ENCODE data around the gene BMP10.

The BMP10 gene

DNA sequence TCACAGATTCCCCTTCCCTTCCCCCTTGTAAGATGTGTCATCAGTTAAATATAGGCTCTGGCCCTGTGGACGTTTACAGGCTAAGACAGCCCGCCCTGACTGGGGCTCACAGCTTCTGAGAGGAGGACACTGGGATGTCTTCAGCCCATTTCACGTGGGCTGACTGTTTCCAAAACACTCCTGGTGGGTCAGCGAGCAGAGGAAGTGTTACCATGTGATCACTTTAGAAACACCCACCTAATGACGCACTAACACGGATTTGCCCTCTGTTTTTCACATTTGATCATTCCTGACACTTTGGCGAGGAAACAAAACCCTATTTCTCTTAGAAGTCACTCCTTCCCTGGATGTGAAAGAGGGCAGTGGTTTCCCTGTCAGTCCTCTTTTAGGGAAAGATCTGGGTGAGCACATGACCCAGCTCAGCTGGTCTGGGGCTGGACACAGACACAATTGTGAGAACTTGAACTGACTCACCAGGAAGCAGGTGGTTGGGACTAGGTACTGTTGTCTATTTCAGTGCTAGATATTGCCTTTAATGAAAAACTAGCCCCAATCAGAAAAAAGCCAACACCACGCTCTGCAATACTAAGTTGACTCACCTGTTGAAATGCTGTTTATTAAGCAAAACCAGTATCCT is 38.8 kb downstream of the BMP10 start:
- no peak overlapping the region for H3K9ac ChIP-seq (ENCODE audit: low read depth, low read length, poor library complexity)
- H4K91ac ChIP-seq (ENCODE audit: low read depth, low read length, poor library complexity): no peak overlapping the region
- H3K36me3 ChIP-seq (replicated peaks in 1 of 2; ENCODE audit: control insufficient read depth in 2 of 2, insufficient read depth in 2 of 2, low read length in 2 of 2): no peaks in the 10 kb centered on the region
- H3K18ac ChIP-seq (ENCODE audit: low read length): no peak overlapping the region
- H2AFZ ChIP-seq (ENCODE audit: low read length): peak overlapping the region; percentile 21
- no peak overlapping the region for H2AK5ac ChIP-seq (ENCODE audit: low read depth, low read length)
- H2BK120ac ChIP-seq (ENCODE audit: low read depth, low read length): no peak overlapping the region
- no peak overlapping the region for H3K4me2 ChIP-seq (ENCODE audit: insufficient read depth, low read length, poor library complexity, severe bottlenecking)
- H3K27me3 ChIP-seq (ENCODE audit: control insufficient read depth in 3 of 3, insufficient read depth in 3 of 3, low read depth in 1 of 3, low read length in 3 of 3): no peaks in the 10 kb centered on the region
- no peak overlapping the region for H2BK12ac ChIP-seq (ENCODE audit: low read length)
- no peaks in the 10 kb centered on the region for H3K4me1 ChIP-seq (ENCODE audit: control insufficient read depth in 2 of 2, insufficient read depth in 1 of 2, low read depth in 1 of 2, low read length in 2 of 2)
- H3K9me3 ChIP-seq (replicated peaks in 1 of 2; ENCODE audit: control insufficient read depth in 2 of 2, insufficient read depth in 1 of 2, low read depth in 1 of 2, low read length in 2 of 2): no peaks in the 10 kb centered on the region
- no peak for DNase-seq (ENCODE audit: low spot score)
- no peak overlapping the region for H3K4ac ChIP-seq (ENCODE audit: low read length)
- no peaks in the 10 kb centered on the region for H3K79me1 ChIP-seq (ENCODE audit: low read depth, low read length)
- WGBS, 2 donors (ENCODE audit: extremely low coverage in 2 of 2, insufficient read length in 2 of 2, insufficient replicate concordance in 1 of 2): no CpG with 5 or more reads among the region's 8 CpGs
- no peak overlapping the region for H3K27ac ChIP-seq (replicated peaks; ENCODE audit: low read length)
- no peak overlapping the region for H3K4me3 ChIP-seq (ENCODE audit: low read length in 2 of 2)
- H3K23ac ChIP-seq (ENCODE audit: low read depth, low read length, poor library complexity): no peak overlapping the region
- no peak overlapping the region for H3K14ac ChIP-seq (ENCODE audit: low read length)
- no peak overlapping the region for H2BK15ac ChIP-seq (ENCODE audit: low read length)
- no peak overlapping the region for H4K8ac ChIP-seq (ENCODE audit: low read depth, low read length)
- H2BK5ac ChIP-seq (ENCODE audit: low read length): no peak overlapping the region

DNA sequence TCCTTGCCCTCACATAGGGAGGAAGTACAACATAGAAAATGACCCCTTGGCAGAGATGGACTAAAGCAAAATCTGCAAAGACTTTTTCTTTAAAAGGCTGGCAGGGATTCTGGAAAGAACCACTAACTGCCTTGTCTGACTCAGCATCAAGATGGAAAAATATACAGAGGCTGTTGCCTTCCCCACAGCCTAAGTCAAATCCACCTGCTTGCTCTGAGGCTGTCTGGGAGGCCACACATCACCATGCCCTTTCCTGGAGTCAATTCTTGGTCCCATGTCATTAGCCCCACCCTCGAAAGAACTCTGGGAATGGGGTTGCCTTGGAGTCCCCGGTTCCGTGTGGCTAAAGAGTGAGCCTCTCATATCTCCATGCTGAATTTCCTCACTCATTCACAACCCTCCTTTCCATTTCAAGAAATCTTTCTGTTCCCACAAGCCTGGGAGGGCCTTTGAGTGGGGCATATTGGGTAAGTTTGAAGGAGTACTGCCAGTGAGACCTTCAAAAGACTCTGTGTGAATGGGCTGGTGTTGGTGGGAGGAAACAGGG is 39.4 kb downstream of the BMP10 start:
- H2BK12ac ChIP-seq (ENCODE audit: low read length): no peak overlapping the region
- H3K27me3 ChIP-seq (ENCODE audit: control insufficient read depth in 3 of 3, insufficient read depth in 3 of 3, low read depth in 1 of 3, low read length in 3 of 3): no peaks in the 10 kb centered on the region
- H3K4me3 ChIP-seq (ENCODE audit: low read length in 2 of 2): no peak overlapping the region
- no peak overlapping the region for H2AK5ac ChIP-seq (ENCODE audit: low read depth, low read length)
- no peak overlapping the region for H3K27ac ChIP-seq (replicated peaks; ENCODE audit: low read length)
- no peak overlapping the region for H2BK15ac ChIP-seq (ENCODE audit: low read length)
- H3K79me1 ChIP-seq (ENCODE audit: low read depth, low read length): no peaks in the 10 kb centered on the region
- no peak overlapping the region for H3K23ac ChIP-seq (ENCODE audit: low read depth, low read length, poor library complexity)
- no peak overlapping the region for H2BK5ac ChIP-seq (ENCODE audit: low read length)
- WGBS, 2 donors (ENCODE audit: extremely low coverage in 2 of 2, insufficient read length in 2 of 2, insufficient replicate concordance in 1 of 2): no CpG with 5 or more reads among the region's 3 CpGs
- no peaks in the 10 kb centered on the region for H3K4me1 ChIP-seq (ENCODE audit: control insufficient read depth in 2 of 2, insufficient read depth in 1 of 2, low read depth in 1 of 2, low read length in 2 of 2)
- H3K4ac ChIP-seq (ENCODE audit: low read length): no peak overlapping the region
- H2BK120ac ChIP-seq (ENCODE audit: low read depth, low read length): no peak overlapping the region
- no peak overlapping the region for H3K4me2 ChIP-seq (ENCODE audit: insufficient read depth, low read length, poor library complexity, severe bottlenecking)
- no peak overlapping the region for H4K8ac ChIP-seq (ENCODE audit: low read depth, low read length)
- H3K36me3 ChIP-seq (replicated peaks in 1 of 2; ENCODE audit: control insufficient read depth in 2 of 2, insufficient read depth in 2 of 2, low read length in 2 of 2): no peaks in the 10 kb centered on the region
- no peak for DNase-seq (ENCODE audit: low spot score)
- no peak overlapping the region for H3K14ac ChIP-seq (ENCODE audit: low read length)
- H3K18ac ChIP-seq (ENCODE audit: low read length): no peak overlapping the region
- no peaks in the 10 kb centered on the region for H3K9me3 ChIP-seq (replicated peaks in 1 of 2; ENCODE audit: control insufficient read depth in 2 of 2, insufficient read depth in 1 of 2, low read depth in 1 of 2, low read length in 2 of 2)
- H4K91ac ChIP-seq (ENCODE audit: low read depth, low read length, poor library complexity): no peak overlapping the region
- H3K9ac ChIP-seq (ENCODE audit: low read depth, low read length, poor library complexity): no peak overlapping the region
- peak overlapping the region; percentile 21 for H2AFZ ChIP-seq (ENCODE audit: low read length)

DNA sequence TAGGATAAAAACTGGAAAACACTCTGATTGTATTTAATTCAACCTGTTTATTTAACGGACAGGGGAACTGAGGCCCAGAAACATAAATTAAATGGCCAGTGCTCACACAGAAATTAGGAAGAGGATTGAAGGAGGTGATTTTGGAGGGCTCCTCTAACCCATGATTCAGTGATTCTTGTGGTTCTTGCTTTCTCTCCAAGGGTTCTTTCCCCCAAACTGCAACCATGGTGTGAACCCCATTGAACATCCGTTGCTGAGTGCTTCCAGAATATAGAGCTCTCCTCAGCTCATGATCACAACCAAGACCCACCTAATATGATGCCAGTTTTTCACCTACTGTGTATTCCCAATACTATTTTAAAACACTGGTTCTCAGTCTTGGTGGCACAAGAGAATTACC is 41.4 kb downstream of the BMP10 start:
- Histone ChIP-seq H2AFZ (ENCODE audit: low read length) (peak overlapping the region; percentile 31), H2BK5ac (ENCODE audit: low read length) (no peak overlapping the region), H2AK5ac (ENCODE audit: low read depth, low read length) (no peak overlapping the region), H2BK12ac (ENCODE audit: low read length) (no peak overlapping the region), H4K91ac (ENCODE audit: low read depth, low read length, poor library complexity) (no peak overlapping the region), H2BK120ac (ENCODE audit: low read depth, low read length) (no peak overlapping the region), H3K27ac (replicated peaks; ENCODE audit: low read length) (no peak overlapping the region), H3K4me2 (ENCODE audit: insufficient read depth, low read length, poor library complexity, severe bottlenecking) (no peak overlapping the region), H3K14ac (ENCODE audit: low read length) (no peak overlapping the region), H3K27me3 (ENCODE audit: control insufficient read depth in 3 of 3, insufficient read depth in 3 of 3, low read depth in 1 of 3, low read length in 3 of 3) (no peaks in the 10 kb centered on the region), H3K36me3 (replicated peaks in 1 of 2; ENCODE audit: control insufficient read depth in 2 of 2, insufficient read depth in 2 of 2, low read length in 2 of 2) (no peaks in the 10 kb centered on the region), H3K9ac (ENCODE audit: low read depth, low read length, poor library complexity) (no peak overlapping the region), H3K4me3 (ENCODE audit: low read length in 2 of 2) (no peak overlapping the region), H3K18ac (ENCODE audit: low read length) (no peak overlapping the region), H3K4me1 (ENCODE audit: control insufficient read depth in 2 of 2, insufficient read depth in 1 of 2, low read depth in 1 of 2, low read length in 2 of 2) (no peaks in the 10 kb centered on the region), H3K23ac (ENCODE audit: low read depth, low read length, poor library complexity) (no peak overlapping the region), H3K4ac (ENCODE audit: low read length) (no peak overlapping the region), H3K79me1 (ENCODE audit: low read depth, low read length) (no peaks in the 10 kb centered on the region), H2BK15ac (ENCODE audit: low read length) (no peak overlapping the region), H3K9me3 (replicated peaks in 1 of 2; ENCODE audit: control insufficient read depth in 2 of 2, insufficient read depth in 1 of 2, low read depth in 1 of 2, low read length in 2 of 2) (no peaks in the 10 kb centered on the region), H4K8ac (ENCODE audit: low read depth, low read length) (no peak overlapping the region)
- WGBS, 2 donors (ENCODE audit: extremely low coverage in 2 of 2, insufficient read length in 2 of 2, insufficient replicate concordance in 1 of 2): no CpG with 5 or more reads among the region's 2 CpGs
- no peak for DNase-seq (ENCODE audit: low spot score)

DNA sequence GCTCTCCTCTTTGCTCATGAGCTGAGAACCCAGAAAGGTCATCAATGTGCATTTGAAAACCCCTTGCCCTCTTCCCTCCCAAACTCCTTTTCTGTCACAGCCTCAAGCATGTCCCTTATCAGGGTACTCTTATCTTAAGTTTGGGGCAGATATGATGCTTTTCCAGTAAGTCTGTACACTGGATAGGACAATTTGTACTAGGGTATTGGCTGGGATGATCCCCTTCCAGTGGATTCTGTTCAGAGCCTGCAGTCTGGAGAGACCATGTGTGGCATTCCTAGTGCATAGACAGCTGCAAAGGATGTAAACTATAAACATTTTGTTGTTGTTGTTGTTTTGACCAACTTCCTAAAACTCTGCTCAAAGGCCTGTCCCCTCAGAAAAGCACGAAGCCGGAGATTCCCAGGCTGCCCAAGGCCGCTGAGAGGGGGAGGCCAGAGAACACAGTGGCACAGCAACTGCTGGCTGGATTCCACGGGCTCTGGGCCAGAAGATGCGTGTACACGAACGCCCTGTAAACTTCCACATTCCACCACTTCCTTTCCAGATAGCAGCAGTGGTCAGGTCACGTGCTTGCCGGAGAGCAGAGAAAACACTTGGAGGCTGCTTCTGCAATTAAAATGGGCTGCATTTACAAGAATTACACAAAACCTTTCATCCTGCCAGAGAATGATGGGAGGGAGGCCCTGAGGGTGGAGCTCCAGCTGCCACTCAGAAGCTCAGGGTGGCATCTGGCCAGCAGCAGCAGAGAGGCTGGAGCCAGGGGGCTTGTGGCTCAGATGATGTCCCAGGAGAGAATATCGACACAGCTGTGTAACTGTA is 42.1 kb downstream of the BMP10 start:
- Histone ChIP-seq H2AK5ac (ENCODE audit: low read depth, low read length) (no peak overlapping the region), H4K91ac (ENCODE audit: low read depth, low read length, poor library complexity) (no peak overlapping the region), H3K79me1 (ENCODE audit: low read depth, low read length) (no peaks in the 10 kb centered on the region), H2BK12ac (ENCODE audit: low read length) (no peak overlapping the region), H3K4ac (ENCODE audit: low read length) (no peak overlapping the region), H3K4me3 (ENCODE audit: low read length in 2 of 2) (no peak overlapping the region), H3K18ac (ENCODE audit: low read length) (peak overlapping the region; percentile 51), H2BK120ac (ENCODE audit: low read depth, low read length) (no peak overlapping the region), H3K27me3 (ENCODE audit: control insufficient read depth in 3 of 3, insufficient read depth in 3 of 3, low read depth in 1 of 3, low read length in 3 of 3) (no peaks in the 10 kb centered on the region), H3K4me1 (ENCODE audit: control insufficient read depth in 2 of 2, insufficient read depth in 1 of 2, low read depth in 1 of 2, low read length in 2 of 2) (no peaks in the 10 kb centered on the region), H3K4me2 (ENCODE audit: insufficient read depth, low read length, poor library complexity, severe bottlenecking) (no peak overlapping the region), H2BK15ac (ENCODE audit: low read length) (no peak overlapping the region), H3K9me3 (replicated peaks in 1 of 2; ENCODE audit: control insufficient read depth in 2 of 2, insufficient read depth in 1 of 2, low read depth in 1 of 2, low read length in 2 of 2) (no peaks in the 10 kb centered on the region), H3K23ac (ENCODE audit: low read depth, low read length, poor library complexity) (no peak overlapping the region), H2AFZ (ENCODE audit: low read length) (peak overlapping the region; percentile 31), H4K8ac (ENCODE audit: low read depth, low read length) (no peak overlapping the region), H3K27ac (replicated peaks; ENCODE audit: low read length) (no peak overlapping the region), H3K14ac (ENCODE audit: low read length) (no peak overlapping the region), H3K9ac (ENCODE audit: low read depth, low read length, poor library complexity) (no peak overlapping the region), H3K36me3 (replicated peaks in 1 of 2; ENCODE audit: control insufficient read depth in 2 of 2, insufficient read depth in 2 of 2, low read length in 2 of 2) (no peaks in the 10 kb centered on the region), H2BK5ac (ENCODE audit: low read length) (no peak overlapping the region)
- DNase-seq (ENCODE audit: low spot score): no peak
- WGBS, 2 donors (ENCODE audit: extremely low coverage in 2 of 2, insufficient read length in 2 of 2, insufficient replicate concordance in 1 of 2): no CpG with 5 or more reads among the region's 10 CpGs
